HAP-1 (cell line): ENCODE data around the gene TBL1XR1.
"Not testable (repeated sequence)": the region's sequence is repeated elsewhere in the genome, so short reads cannot be mapped to it uniquely, and the experiment has no call there.

Experiments
- DNase-seq, 2 experiments: peaks; one replicate each; pipeline ENCODE4 v3.0.0-alpha.2; 2016 to 2020; ENCODE audit warnings: low spot score in 2 of 2
- H3K27me3 ChIP-seq: fragments of 250-450 bp; sonication (Bioruptor Pico); 2 replicates; pipeline ENCODE4 v1.5.1; 2020; ENCODE audit warnings: low read depth, mild to moderate bottlenecking, moderate library complexity
- H3K36me3 ChIP-seq: fragments of 250-450 bp; sonication (Bioruptor Pico); replicated peaks from 2 replicates; pipeline ENCODE4 v1.5.1; 2020; ENCODE audit warnings: mild to moderate bottlenecking
- H3K4me1 ChIP-seq: fragments of 250-450 bp; sonication (Bioruptor Pico); 2 replicates; pipeline ENCODE4 v1.5.1; 2020; ENCODE audit warnings: mild to moderate bottlenecking
- H3K4me3 ChIP-seq: fragments of 250-450 bp; sonication (Bioruptor Pico); 2 replicates; pipeline ENCODE4 v1.5.1; 2020; ENCODE audit warnings: mild to moderate bottlenecking, moderate library complexity
- H3K9me3 ChIP-seq: fragments of 250-450 bp; sonication (Bioruptor Pico); 2 replicates; pipeline ENCODE4 v1.5.1; 2020; ENCODE audit warnings: mild to moderate bottlenecking, moderate library complexity
- in situ Hi-C: fragments of 300-500 bp; cut with MboI; formaldehyde crosslinking; loops from 3 replicates; pipeline ENCODE4 v1.14.3; 2020; ENCODE audit warnings: low sequenced_read_pairs, inconsistent platforms, mixed read lengths

The TBL1XR1 gene

DNA sequence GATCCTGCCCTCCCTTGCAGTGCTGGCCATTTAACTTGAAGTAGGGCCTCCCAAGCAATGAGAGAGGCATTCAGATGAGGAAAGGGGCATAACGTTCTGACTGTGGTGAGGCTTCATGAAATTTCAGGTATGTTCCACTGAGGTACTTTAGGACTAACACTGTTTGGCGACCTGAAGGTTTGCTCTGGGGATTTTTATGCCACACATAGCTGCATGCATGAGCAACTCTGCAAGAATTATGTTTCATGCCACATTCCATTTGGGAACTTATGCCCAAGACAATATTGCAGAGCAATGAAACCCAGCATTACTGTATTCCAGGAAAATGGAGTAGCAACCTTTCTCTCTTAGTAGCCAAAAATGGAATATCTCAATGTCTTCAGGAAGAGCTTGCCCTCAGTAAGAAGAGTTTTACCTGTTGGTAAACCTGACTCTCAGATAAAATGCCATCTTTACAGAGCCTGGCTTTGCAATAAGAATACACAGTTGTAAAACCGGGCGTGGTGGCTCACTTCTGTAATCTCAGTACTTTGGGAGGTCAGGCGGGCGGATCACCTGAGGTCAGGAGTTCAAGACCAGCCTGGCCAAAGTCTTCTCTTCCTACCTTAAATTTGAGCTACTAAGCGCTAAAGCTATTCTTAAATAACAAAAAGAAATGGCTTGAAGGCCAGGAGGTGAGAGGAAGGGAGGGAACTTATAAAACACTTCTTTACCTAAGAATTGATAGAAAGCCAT lies 16.7 kb upstream of the TBL1XR1 start:
- in situ Hi-C loops, result no loop called here
- no peaks in the 10 kb centered on the region; the same call in 1 of the 2 replicates for H3K4me1 ChIP-seq
- H3K36me3 ChIP-seq, result no peaks in the 10 kb centered on the region
- no peak overlapping the region for H3K4me3 ChIP-seq
- DNase-seq, result no peak
- H3K9me3 ChIP-seq, result no peaks in the 10 kb centered on the region
- H3K27me3 ChIP-seq, result no peaks in the 10 kb centered on the region

DNA sequence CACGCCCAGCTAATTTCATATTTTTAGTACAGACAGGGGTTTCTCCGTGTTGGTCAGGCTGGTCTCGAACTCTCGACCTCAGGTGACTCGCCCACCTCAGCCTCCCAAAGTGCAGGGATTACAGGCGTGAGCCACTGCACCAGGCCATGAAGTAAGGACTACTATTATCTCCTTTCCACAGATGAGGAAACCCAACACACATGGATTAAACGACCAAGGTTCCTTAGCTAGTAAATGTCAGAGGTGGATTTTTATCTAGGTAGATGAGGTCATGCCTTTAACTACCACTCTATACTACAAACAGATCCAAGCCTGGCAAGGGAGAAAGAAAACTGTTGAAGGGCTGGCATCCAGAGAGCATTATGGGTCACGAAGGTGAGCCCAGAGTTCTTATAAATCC lies 15.5 kb upstream of the TBL1XR1 start:
- Histone ChIP-seq H3K36me3 (no peaks in the 10 kb centered on the region), H3K4me1 (no peaks in the 10 kb centered on the region; the same call in 1 of the 2 replicates), H3K27me3 (no peaks in the 10 kb centered on the region), H3K4me3 (no peak overlapping the region), H3K9me3 (no peaks in the 10 kb centered on the region)
- no peak for DNase-seq
- in situ Hi-C loops, result no loop called here

DNA sequence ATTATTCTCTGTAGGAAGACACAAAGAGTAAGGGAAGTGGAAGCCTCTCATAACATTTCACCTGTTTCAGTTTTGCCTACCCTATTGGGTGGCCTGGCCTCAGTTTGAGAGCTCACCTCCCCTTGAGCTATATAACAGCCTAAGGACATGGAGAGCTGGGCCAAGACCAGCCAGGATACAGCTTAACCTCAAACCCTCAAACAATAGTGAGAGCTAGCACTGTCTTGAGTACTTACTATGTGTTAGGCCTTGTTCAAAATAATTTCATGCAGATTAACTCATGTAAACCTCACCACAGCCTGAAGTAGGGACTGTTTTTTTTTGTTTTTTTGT lies 15.0 kb upstream of the TBL1XR1 start:
- DNase-seq, result no peak
- Histone ChIP-seq H3K4me3 (no peak overlapping the region), H3K9me3 (no peaks in the 10 kb centered on the region), H3K36me3 (no peaks in the 10 kb centered on the region), H3K27me3 (no peaks in the 10 kb centered on the region), H3K4me1 (no peaks in the 10 kb centered on the region; the same call in 1 of the 2 replicates)
- in situ Hi-C loops, result no loop called here

DNA sequence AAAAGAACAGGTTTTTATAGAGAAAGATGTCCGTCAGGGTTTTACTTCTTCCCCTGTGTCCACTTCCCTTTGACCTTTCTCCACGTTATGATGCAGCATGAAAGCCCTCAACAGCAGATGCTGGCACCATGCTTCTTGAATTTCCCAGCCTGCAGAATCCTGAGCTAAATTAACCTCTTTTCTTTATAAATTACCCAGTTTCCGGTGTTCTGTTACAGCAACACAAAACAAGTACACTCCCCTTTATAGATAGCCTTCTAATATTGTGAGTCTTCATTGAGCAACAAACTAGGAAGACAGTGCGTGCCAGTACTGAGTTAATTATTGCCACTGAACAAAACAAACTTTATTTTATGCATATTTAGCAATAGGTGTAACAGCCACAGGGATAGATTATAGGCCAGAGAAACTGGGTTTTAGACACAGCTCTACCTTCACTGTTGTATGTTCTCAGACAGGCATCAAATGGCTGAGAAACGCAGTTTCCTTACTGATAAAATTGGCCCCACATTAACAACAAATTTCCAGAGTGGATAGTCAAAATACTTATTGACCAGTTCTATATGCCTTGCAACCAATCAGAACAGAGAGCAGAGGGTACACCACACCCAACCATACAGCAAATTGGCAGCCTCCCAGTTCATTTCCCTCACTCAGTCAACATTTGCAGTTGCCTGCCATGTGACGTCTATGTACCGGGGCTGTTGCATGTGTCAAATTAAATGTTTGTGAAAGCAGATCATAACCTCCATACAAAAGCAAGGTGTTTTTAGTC lies 14.4 kb upstream of the TBL1XR1 start:
- Histone ChIP-seq H3K36me3 (no peaks in the 10 kb centered on the region), H3K27me3 (no peaks in the 10 kb centered on the region), H3K4me3 (no peak overlapping the region), H3K4me1 (no peaks in the 10 kb centered on the region; the same call in 1 of the 2 replicates), H3K9me3 (no peaks in the 10 kb centered on the region)
- DNase-seq, result no peak
- in situ Hi-C loops, result no loop called here

DNA sequence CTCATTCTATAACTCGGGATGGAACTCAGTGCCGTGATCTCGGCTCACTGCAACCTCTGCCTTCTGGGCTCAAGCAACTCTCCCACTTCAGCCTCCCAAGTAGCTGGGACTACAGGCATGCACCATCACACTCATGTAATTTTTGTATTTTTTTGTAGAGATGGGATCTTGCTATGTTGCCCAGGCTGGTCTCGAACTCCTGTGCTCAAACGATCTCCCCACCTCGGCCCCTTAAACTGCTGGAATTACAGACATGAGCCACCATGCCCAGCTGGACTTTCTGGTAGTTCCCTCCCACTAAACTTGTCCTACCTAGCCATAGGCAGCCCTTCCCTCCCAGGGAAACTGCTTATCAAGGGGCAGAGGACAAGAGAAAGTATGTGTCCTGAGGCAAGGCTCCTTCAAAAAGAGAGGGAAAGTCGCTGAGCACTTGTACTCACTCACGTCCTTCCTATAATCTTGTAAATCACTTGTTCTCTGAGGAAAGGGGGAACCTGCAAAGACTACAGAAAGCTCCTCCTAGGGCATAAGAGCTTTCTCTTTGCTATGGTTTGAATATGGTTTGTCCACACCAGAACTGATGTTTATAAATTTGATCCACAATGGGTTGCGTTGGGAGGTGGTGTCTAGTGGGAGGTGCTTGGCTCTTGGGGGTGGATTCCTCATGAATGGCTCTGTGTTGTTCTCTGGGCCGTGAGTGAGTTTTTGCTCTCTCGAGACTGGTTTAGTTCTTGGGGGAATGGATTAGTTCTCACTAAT lies 13.6 kb upstream of the TBL1XR1 start:
- H3K36me3 ChIP-seq, result no peaks in the 10 kb centered on the region
- H3K4me3 ChIP-seq, result no peak overlapping the region
- no peaks in the 10 kb centered on the region; the same call in 1 of the 2 replicates for H3K4me1 ChIP-seq
- no peaks in the 10 kb centered on the region for H3K27me3 ChIP-seq
- in situ Hi-C loops, result no loop called here
- no peak for DNase-seq
- H3K9me3 ChIP-seq, result no peaks in the 10 kb centered on the region

DNA sequence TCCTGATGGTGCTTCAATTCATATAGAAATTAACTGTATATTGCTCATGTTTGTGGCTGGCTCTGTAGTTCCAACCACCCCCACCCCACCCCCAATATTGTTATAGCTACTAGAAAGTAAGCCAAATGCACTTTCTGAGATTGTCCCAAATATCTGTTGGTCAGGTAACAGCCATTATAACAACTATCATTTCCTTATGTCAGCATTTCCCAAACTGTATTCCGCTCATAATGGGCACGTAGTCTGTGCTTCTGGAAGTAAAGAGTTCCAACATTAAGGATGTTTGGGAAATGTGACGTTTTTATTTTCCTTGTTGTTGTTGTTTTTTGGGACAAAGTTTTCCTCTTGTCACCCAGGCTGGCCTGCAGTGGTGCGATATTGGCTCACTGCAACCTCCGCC lies 12.2 kb upstream of the TBL1XR1 start:
- no peak overlapping the region for H3K4me3 ChIP-seq
- DNase-seq, result no peak
- no peaks in the 10 kb centered on the region for H3K9me3 ChIP-seq
- no peaks in the 10 kb centered on the region for H3K36me3 ChIP-seq
- H3K4me1 ChIP-seq, result no peaks in the 10 kb centered on the region; the same call in 1 of the 2 replicates
- in situ Hi-C loops, result no loop called here
- H3K27me3 ChIP-seq, result no peaks in the 10 kb centered on the region

DNA sequence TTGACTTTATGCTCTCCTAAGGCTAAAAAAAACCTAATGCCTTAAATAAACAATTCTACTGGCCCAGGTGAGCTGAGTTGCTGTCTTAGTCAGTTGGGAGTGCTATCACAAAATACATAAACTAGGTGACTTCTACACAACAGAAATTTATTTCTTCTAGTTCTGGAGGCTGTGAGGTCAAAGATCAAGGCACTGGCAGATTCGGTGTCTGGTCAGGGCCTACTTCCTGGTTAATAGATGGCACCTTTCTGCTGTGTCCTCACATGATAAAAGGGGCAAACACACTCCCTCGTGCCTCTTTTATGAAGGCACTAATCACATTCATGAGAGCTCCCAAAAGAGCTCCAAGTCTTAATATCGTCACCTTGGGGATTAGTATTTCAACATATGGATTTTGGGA lies 11.5 kb upstream of the TBL1XR1 start:
- no peak for DNase-seq
- in situ Hi-C loops, result no loop called here
- Histone ChIP-seq H3K4me1 (no peaks in the 10 kb centered on the region; the same call in 1 of the 2 replicates), H3K27me3 (no peaks in the 10 kb centered on the region), H3K9me3 (no peaks in the 10 kb centered on the region), H3K4me3 (no peak overlapping the region), H3K36me3 (no peaks in the 10 kb centered on the region)

DNA sequence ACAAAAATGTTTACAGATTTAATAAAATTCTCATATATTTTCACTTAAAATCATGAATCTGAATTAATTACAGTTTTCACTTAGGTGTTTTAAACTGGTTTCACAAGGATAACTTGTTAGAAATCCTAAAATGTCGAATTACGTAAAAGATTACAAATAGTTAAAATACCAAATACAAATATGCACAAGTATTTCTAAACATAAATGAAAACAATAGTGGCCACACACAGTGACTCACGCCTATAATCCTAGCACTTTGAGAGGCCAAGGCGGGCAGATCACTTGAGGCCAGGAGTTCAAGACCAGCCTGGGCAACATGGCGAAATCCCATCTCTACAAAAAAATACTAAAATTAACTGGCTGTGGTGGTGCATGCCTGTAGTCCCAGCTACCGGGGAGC lies 10.9 kb upstream of the TBL1XR1 start:
- no peaks in the 10 kb centered on the region; the same call in 1 of the 2 replicates for H3K4me1 ChIP-seq
- no peak overlapping the region for H3K4me3 ChIP-seq
- no peaks in the 10 kb centered on the region for H3K36me3 ChIP-seq
- H3K27me3 ChIP-seq, result no peaks in the 10 kb centered on the region
- in situ Hi-C loops, result no loop called here
- no peak for DNase-seq
- no peaks in the 10 kb centered on the region for H3K9me3 ChIP-seq

DNA sequence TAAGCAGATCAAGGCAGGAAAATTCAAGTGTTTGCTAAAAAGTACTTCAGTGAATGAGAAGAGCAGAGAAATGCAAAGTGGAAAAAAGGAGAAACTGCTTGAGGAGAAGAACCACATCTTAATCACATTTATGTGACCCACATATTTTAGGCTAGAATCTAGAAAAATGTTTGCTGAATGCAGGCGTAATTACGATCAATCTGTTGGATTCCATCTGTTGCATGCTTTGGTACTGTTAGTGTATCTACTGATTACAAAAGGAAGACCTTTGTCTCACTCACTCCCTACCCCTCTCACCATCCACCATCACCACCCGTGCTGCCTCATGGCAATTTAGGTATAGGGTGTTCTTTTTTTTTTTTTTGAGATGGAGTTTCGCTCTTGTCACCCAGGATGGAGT lies 9.7 kb upstream of the TBL1XR1 start:
- in situ Hi-C loops, result no loop called here
- Histone ChIP-seq H3K27me3 (no peaks in the 10 kb centered on the region), H3K4me3 (no peak overlapping the region), H3K36me3 (no peaks in the 10 kb centered on the region), H3K9me3 (no peaks in the 10 kb centered on the region), H3K4me1 (no peaks in the 10 kb centered on the region; the same call in 1 of the 2 replicates)
- DNase-seq, result no peak

DNA sequence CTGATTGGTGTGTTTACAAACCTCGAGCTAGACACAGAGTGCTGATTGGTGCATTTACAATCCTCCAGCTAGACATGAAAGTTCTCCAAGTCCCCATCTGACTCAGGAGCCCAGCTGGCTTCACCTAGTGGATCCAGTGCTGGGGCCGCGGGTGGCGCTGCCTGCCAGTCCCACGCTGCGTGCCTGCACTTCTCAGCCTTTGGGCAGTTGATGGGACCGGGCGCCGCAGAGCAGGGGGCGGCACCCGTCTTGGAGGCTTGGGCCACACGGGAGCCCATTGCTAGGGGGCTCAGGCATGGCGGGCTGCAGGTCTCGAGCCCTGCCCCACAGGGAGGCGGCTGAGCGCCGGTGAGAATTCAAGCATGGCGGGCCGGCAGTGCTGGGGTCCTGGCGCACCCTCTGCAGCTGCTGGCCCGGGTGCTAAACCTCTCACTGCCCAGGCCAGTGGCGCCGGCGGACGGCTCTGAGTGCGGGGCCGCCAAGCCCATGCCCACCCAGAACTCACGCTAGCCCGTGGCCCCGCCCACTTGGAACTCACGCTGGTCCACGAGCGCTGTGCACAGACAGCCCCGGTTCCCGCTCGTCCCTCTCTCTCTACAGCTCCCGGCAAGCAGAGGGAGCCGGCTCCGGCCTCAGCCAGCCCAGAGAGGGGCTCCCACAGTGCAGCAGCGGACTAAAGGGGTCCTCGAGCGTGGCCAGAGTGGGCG lies 6.6 kb upstream of the TBL1XR1 start:
- no peaks in the 10 kb centered on the region for H3K36me3 ChIP-seq
- peaks cover 11% of the 10 kb centered on the region for H3K4me1 ChIP-seq
- no peaks in the 10 kb centered on the region for H3K9me3 ChIP-seq
- DNase-seq, result no peak
- in situ Hi-C loops, result no loop called here
- H3K27me3 ChIP-seq, result no peaks in the 10 kb centered on the region
- H3K4me3 ChIP-seq, result no peak overlapping the region

DNA sequence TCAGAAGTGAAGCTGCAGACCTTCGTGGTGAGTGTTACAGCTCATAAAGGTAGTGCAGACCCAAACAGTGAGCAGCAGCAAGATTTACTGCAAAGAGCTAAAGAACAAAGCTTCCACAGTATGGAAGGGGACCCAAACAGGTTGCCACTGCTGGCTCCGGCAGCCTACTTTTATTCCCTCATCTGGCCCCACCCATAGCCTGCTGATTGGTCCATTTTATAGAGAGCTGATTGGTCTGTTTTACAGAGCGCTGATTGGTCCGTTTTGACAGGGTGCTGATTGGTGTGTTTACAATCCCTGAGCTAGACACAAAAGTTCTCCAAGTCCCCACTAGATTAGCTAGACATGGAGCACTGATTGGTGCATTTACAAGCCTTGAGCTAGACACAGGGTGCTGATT lies 5.7 kb upstream of the TBL1XR1 start:
- DNase-seq, H3K27me3 ChIP-seq, H3K36me3 ChIP-seq, H3K9me3 ChIP-seq, in situ Hi-C loops, H3K4me3 ChIP-seq: not testable (repeated sequence)
- H3K4me1 ChIP-seq, result peaks cover 19% of the 10 kb centered on the region

DNA sequence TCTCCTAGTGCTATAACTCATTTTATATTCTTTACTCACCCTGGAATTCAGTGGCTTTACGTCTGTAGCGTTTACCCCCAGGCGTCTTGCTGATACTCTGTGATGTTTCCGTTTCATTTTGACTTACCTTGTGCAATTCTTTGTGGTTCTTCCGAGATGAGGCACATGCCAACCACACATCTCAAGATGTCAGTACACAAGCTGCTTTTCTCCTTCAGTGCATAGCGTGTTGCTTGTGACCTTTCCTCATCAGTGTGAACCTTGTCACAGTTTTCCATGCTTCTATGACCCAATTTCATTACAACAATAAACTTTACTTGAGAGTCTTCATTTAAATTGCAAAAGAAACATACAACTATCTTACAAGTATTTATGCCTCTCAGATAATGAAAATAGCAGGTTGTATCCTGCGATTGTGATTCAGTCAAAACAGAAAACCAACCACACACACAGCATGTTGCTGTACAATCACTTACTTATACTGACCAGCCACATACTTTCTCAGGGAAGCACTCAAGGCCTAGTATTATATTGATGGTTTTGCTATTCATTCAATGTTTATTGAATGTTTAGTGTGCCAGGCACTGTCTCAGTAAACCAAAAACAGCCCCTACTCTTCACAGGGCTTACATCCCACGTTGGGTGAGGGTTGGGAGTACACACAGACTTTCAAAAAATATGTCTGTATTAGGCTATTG lies 4.6 kb upstream of the TBL1XR1 start:
- no peaks in the 10 kb centered on the region for H3K9me3 ChIP-seq
- no peak for DNase-seq
- H3K27me3 ChIP-seq, result no peaks in the 10 kb centered on the region
- H3K4me3 ChIP-seq, result no peak overlapping the region
- no peaks in the 10 kb centered on the region for H3K36me3 ChIP-seq
- in situ Hi-C loops, result no loop called here
- H3K4me1 ChIP-seq, result peaks cover 20% of the 10 kb centered on the region

DNA sequence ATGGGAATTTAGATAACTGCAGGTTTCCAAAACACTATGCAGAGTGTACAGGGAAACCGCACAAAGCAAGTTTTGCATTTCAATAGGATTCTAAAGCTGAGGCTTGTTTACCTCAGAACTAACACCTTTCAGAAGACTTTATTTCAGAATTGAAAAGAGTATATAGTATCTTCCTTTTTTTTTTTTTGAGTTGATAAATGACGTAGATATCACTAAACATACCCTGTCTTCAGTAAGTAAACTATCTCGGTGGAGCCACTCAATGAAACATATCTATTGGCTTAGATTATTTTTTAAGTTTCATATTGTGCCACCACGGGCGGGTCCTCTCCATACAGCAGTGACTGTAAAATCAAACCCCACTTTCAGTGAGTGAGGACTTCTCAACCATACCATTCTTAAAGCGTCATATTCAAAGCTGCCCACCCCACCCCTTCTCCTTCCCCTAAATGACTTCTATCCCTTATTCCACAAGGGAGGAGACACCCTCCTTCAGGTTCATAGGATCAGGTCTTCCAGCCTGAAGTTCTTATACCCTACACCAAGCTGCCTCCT lies 2.0 kb upstream of the TBL1XR1 start:
- peaks cover 25% of the 10 kb centered on the region for H3K4me1 ChIP-seq
- peaks cover 6% of the 10 kb centered on the region; the same call in 1 of the 2 replicates for H3K36me3 ChIP-seq
- H3K4me3 ChIP-seq, result no peak overlapping the region
- in situ Hi-C loops, result loop anchor here (5.0 kb wide), 1 partner anchor 158 kb away; no protein-coding TSS in a partner anchor
- H3K27me3 ChIP-seq, result no peaks in the 10 kb centered on the region
- no peaks in the 10 kb centered on the region for H3K9me3 ChIP-seq
- peak in 1 of 2 experiments; percentile 33 for DNase-seq
